Mesendoderm (in vitro differentiated cells): ENCODE results near the gene CCDC83.

Experiments used
- DNase-seq: peaks from one replicate; pipeline ENCODE4 v3.0.0; 2013
- H2AK5ac ChIP-seq: 2 replicates; pipeline ENCODE4 v1.6.1; 2013; ENCODE audit warnings: low read length, inconsistent platforms
- H2BK120ac ChIP-seq: 2 replicates; pipeline ENCODE4 v1.6.1; 2013; ENCODE audit warnings: low read depth, mild to moderate bottlenecking, low read length, moderate library complexity, mixed read lengths
- H2BK15ac ChIP-seq: replicated peaks from 2 replicates; pipeline ENCODE4 v1.6.1; 2013; ENCODE audit warnings: low read depth, mild to moderate bottlenecking, moderate library complexity
- H2BK5ac ChIP-seq: 2 replicates; pipeline ENCODE4 v1.6.1; 2013; ENCODE audit warnings: low read length, inconsistent platforms
- H3K18ac ChIP-seq: 2 replicates; pipeline ENCODE4 v1.6.1; 2013; ENCODE audit warnings: mild to moderate bottlenecking, low read length, mixed read lengths
- H3K23ac ChIP-seq: one replicate; pipeline ENCODE4 v1.6.1; 2013; ENCODE audit warnings: low read length
- H3K27ac ChIP-seq: 2 replicates; pipeline ENCODE4 v1.5.1; 2013; ENCODE audit warnings: low read depth, mild to moderate bottlenecking, inconsistent platforms, low read length, moderate library complexity
- H3K27me3 ChIP-seq: 2 replicates; pipeline ENCODE4 v1.6.1; 2013; ENCODE audit warnings: low read length, control low read depth, mild to moderate bottlenecking, inconsistent platforms; ENCODE audit not compliant: insufficient read depth, poor library complexity
- H3K36me3 ChIP-seq: 2 replicates; pipeline ENCODE4 v1.6.1; 2013; ENCODE audit warnings: low read length, inconsistent platforms; ENCODE audit not compliant: control insufficient read depth, insufficient read depth
- H3K4ac ChIP-seq: one replicate; pipeline ENCODE4 v1.6.1; 2013; ENCODE audit warnings: low read depth, mild to moderate bottlenecking, low read length, moderate library complexity
- H3K4me1 ChIP-seq: 2 replicates; pipeline ENCODE4 v1.6.1; 2013; ENCODE audit warnings: low read depth, low read length, inconsistent platforms; ENCODE audit not compliant: control insufficient read depth
- H3K4me2 ChIP-seq: 2 replicates; pipeline ENCODE4 v1.6.1; 2013; ENCODE audit warnings: low read length
- H3K4me3 ChIP-seq: 2 replicates; pipeline ENCODE4 v1.5.1; 2013; ENCODE audit warnings: mild to moderate bottlenecking, low read length
- H3K56ac ChIP-seq: one replicate; pipeline ENCODE4 v1.6.1; 2013; ENCODE audit warnings: low read length
- H3K79me1 ChIP-seq: 2 replicates; pipeline ENCODE4 v1.6.1; 2013; ENCODE audit warnings: low read length, inconsistent platforms
- H3K79me2 ChIP-seq: 2 replicates; pipeline ENCODE4 v1.6.1; 2013; ENCODE audit warnings: mild to moderate bottlenecking, low read length; ENCODE audit not compliant: control insufficient read depth, insufficient read depth
- H3K9ac ChIP-seq: 2 replicates; pipeline ENCODE4 v1.6.1; 2013; ENCODE audit warnings: low read length, inconsistent platforms
- H4K5ac ChIP-seq: one replicate; pipeline ENCODE4 v1.6.1; 2013; ENCODE audit warnings: low read length
- H4K8ac ChIP-seq: one replicate; pipeline ENCODE4 v1.6.1; 2013; ENCODE audit warnings: low read depth, mild to moderate bottlenecking, control low read depth, low read length, moderate library complexity
- WGBS: extraction: QIAGEN DNeasy Blood & Tissue Kit; methylation state at CpG from one replicate; pipeline ENCODE4 v1.1.7; 2013; ENCODE audit warnings: low lambda C conversion rate, missing lambda C conversion rate; ENCODE audit not compliant: insufficient coverage; ENCODE audit errors: extremely low coverage; 5-methylcytosine and 5-hydroxymethylcytosine counted together

The CCDC83 gene

GRCh38 chr11:85947431-85948272, 92.5 kb downstream of the CCDC83 start:
- Histone ChIP-seq H3K27ac (no peak overlapping the region), H4K8ac (no peak overlapping the region), H2AK5ac (no peak overlapping the region), H3K36me3 (no peaks in the 10 kb centered on the region), H2BK120ac (no peak overlapping the region), H2BK15ac (no peak overlapping the region), H3K9ac (no peak overlapping the region), H3K18ac (no peak overlapping the region), H3K27me3 (no peaks in the 10 kb centered on the region), H3K4me1 (no peaks in the 10 kb centered on the region), H3K23ac (no peak overlapping the region), H3K79me2 (no peaks in the 10 kb centered on the region), H3K56ac (no peak overlapping the region), H3K79me1 (no peaks in the 10 kb centered on the region), H4K5ac (no peak overlapping the region), H3K4ac (no peak overlapping the region), H2BK5ac (no peak overlapping the region), H3K4me3 (no peak overlapping the region), H3K4me2 (no peak overlapping the region)
- no peak for DNase-seq
- WGBS: no CpG with 5 or more reads among the region's 5 CpGs

DNA sequence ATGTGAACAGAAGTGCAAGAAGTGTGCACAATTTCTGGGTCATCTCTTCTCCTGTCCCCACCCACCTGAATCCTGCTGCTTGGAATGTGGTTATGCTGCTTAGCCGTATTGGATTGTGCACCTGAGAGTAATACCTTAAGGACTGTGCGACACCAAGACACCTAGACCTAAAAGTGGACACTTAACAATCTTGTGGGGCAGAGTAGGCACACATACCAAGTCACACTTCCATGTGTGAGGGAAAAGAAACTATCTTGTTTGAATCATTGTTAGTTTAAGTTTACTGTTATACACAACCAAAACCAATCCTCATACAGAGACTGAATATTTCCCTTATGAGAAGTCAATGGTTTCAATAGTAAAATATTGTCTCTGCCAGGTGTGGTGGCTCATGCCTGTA, 93.7 kb downstream of the CCDC83 start:
- no peak for DNase-seq
- Histone ChIP-seq H2BK15ac (no peak overlapping the region), H2BK5ac (no peak overlapping the region), H3K79me1 (no peaks in the 10 kb centered on the region), H3K18ac (no peak overlapping the region), H3K9ac (no peak overlapping the region), H4K5ac (no peak overlapping the region), H4K8ac (no peak overlapping the region), H3K79me2 (no peaks in the 10 kb centered on the region), H2BK120ac (no peak overlapping the region), H3K27me3 (no peaks in the 10 kb centered on the region), H3K4ac (no peak overlapping the region), H3K36me3 (no peaks in the 10 kb centered on the region), H2AK5ac (no peak overlapping the region), H3K27ac (no peak overlapping the region), H3K23ac (no peak overlapping the region), H3K56ac (no peak overlapping the region), H3K4me3 (no peak overlapping the region), H3K4me1 (no peaks in the 10 kb centered on the region), H3K4me2 (no peak overlapping the region)
- WGBS: no CpG with 5 or more reads among the region's 2 CpGs

DNA sequence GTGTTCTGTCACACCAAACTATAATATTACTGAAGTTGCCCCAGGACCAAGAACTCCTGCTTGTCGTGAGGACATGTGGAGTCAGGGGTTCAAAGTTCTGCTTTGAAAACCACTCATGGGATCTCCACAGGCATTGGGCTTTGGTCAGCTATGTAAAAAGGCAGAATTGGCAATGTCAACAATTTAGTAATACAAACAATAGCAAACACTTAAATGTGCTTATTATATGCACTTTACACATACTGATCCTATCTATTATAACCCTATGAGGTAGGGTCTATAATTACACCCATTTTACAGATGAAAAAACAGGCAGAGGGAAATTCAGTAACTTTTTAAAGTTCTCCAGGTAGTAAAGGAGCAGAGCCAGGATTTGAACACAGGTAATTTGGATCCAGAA, 94.6 kb downstream of the CCDC83 start:
- Histone ChIP-seq H2BK5ac (no peak overlapping the region), H3K79me2 (no peaks in the 10 kb centered on the region), H3K18ac (no peak overlapping the region), H3K4ac (no peak overlapping the region), H2AK5ac (no peak overlapping the region), H3K27ac (no peak overlapping the region), H2BK15ac (no peak overlapping the region), H3K79me1 (no peaks in the 10 kb centered on the region), H3K56ac (no peak overlapping the region), H4K5ac (no peak overlapping the region), H3K9ac (no peak overlapping the region), H3K23ac (no peak overlapping the region), H3K4me2 (no peak overlapping the region), H3K4me3 (no peak overlapping the region), H3K4me1 (no peaks in the 10 kb centered on the region), H2BK120ac (no peak overlapping the region), H3K36me3 (no peaks in the 10 kb centered on the region), H4K8ac (no peak overlapping the region), H3K27me3 (no peaks in the 10 kb centered on the region)
- no CpG with 5 or more reads among the region's 1 CpG for WGBS
- DNase-seq: no peak

- H3K79me2 ChIP-seq: no peaks in the 10 kb centered on the region
- no peak overlapping the region for H3K23ac ChIP-seq
- no peak overlapping the region for H3K56ac ChIP-seq
- H2AK5ac ChIP-seq: no peak overlapping the region
- WGBS: no CpG with 5 or more reads among the region's 8 CpGs
- no peak overlapping the region for H3K4me3 ChIP-seq
- no peaks in the 10 kb centered on the region for H3K79me1 ChIP-seq
- H3K36me3 ChIP-seq: no peaks in the 10 kb centered on the region
- H3K4me1 ChIP-seq: no peaks in the 10 kb centered on the region
- H3K9ac ChIP-seq: no peak overlapping the region
- H3K4ac ChIP-seq: no peak overlapping the region
- H3K27ac ChIP-seq: no peak overlapping the region
- no peak overlapping the region for H2BK5ac ChIP-seq
- DNase-seq: no peak
- H2BK15ac ChIP-seq: no peak overlapping the region
- H2BK120ac ChIP-seq: no peak overlapping the region
- no peak overlapping the region for H4K8ac ChIP-seq
- H3K18ac ChIP-seq: no peak overlapping the region
- no peaks in the 10 kb centered on the region for H3K27me3 ChIP-seq
- H3K4me2 ChIP-seq: no peak overlapping the region
- no peak overlapping the region for H4K5ac ChIP-seq
Measured at GRCh38 chr11:85950317-85951048, 95.3 kb downstream of the CCDC83 start.

GRCh38 chr11:85951049-85951405, 95.8 kb downstream of the CCDC83 start:
- H2BK15ac ChIP-seq: no peak overlapping the region
- no peak overlapping the region for H3K4me2 ChIP-seq
- no peak overlapping the region for H2BK120ac ChIP-seq
- H2BK5ac ChIP-seq: no peak overlapping the region
- H3K79me2 ChIP-seq: no peaks in the 10 kb centered on the region
- H3K79me1 ChIP-seq: no peaks in the 10 kb centered on the region
- no peaks in the 10 kb centered on the region for H3K4me1 ChIP-seq
- no peak overlapping the region for H3K9ac ChIP-seq
- H4K5ac ChIP-seq: no peak overlapping the region
- no peak for DNase-seq
- no peak overlapping the region for H3K4ac ChIP-seq
- WGBS: no CpG with 5 or more reads among the region's 4 CpGs
- no peak overlapping the region for H3K56ac ChIP-seq
- no peak overlapping the region for H3K23ac ChIP-seq
- H4K8ac ChIP-seq: no peak overlapping the region
- H3K18ac ChIP-seq: no peak overlapping the region
- H3K36me3 ChIP-seq: no peaks in the 10 kb centered on the region
- H3K27ac ChIP-seq: no peak overlapping the region
- H2AK5ac ChIP-seq: no peak overlapping the region
- no peaks in the 10 kb centered on the region for H3K27me3 ChIP-seq
- no peak overlapping the region for H3K4me3 ChIP-seq
